Neural cell (in vitro differentiated cells): Measurements from ENCODE around the gene ANAPC5. TPM values are rescaled to one million over a fixed set of nuclear protein-coding genes. Genes with fewer than 3 reads are reported as not detected.

Experiments used
- H2AFZ ChIP-seq: fragments of 200-600, 300-800 bp; sonication (generic), shearing (Covaris generic); 2 replicates; pipeline ENCODE4 v1.6.0; 2014; ENCODE audit warnings: low read depth, mild to moderate bottlenecking, antibody characterized with exemption, low read length, moderate library complexity
- H3F3A ChIP-seq: fragments of 200-600 bp; shearing (Covaris generic); 2 replicates; pipeline ENCODE4 v1.6.1; 2016; ENCODE audit warnings: mild to moderate bottlenecking, moderate library complexity, mixed read lengths, antibody characterized with exemption, low read length; ENCODE audit not compliant: insufficient read depth, poor library complexity, severe bottlenecking
- H3K27ac ChIP-seq: fragments of 200-600, 300-800 bp; sonication (generic), shearing (Covaris generic); 2 replicates; pipeline ENCODE4 v1.5.1; 2014; ENCODE audit warnings: mild to moderate bottlenecking, low read length, moderate library complexity
- H3K27me3 ChIP-seq: fragments of 300-800, 200-600 bp; sonication (generic), shearing (Covaris generic); 2 replicates; pipeline ENCODE4 v1.6.0; 2014; ENCODE audit warnings: mild to moderate bottlenecking, low read depth, low read length, moderate library complexity; ENCODE audit not compliant: insufficient read depth
- H3K36me3 ChIP-seq: fragments of 300-800, 200-600 bp; sonication (generic), shearing (Covaris generic); 2 replicates; pipeline ENCODE4 v1.5.1; 2014; ENCODE audit warnings: mild to moderate bottlenecking, antibody characterized with exemption, low read length, moderate library complexity; ENCODE audit not compliant: insufficient read depth
- H3K4me2 ChIP-seq: fragments of 300-800, 200-600 bp; sonication (generic), shearing (Covaris generic); 2 replicates; pipeline ENCODE4 v1.6.0; 2014; ENCODE audit warnings: mild to moderate bottlenecking, low read length
- H3K4me3 ChIP-seq: fragments of 300-800, 200-600 bp; sonication (generic), shearing (Covaris generic); 2 replicates; pipeline ENCODE4 v1.5.1; 2014; ENCODE audit warnings: mild to moderate bottlenecking, low read length, moderate library complexity
- H3K79me2 ChIP-seq: fragments of 200-600 bp; shearing (Covaris generic); replicated peaks from 2 replicates; pipeline ENCODE4 v1.6.0; 2014; ENCODE audit warnings: mild to moderate bottlenecking, low read length, moderate library complexity; ENCODE audit not compliant: insufficient read depth
- H3K9ac ChIP-seq: fragments of 300-800, 200-600 bp; sonication (generic), shearing (Covaris generic); 2 replicates; pipeline ENCODE4 v1.6.1; 2016; ENCODE audit warnings: mild to moderate bottlenecking, low read length, mixed read lengths
- H3K9me2 ChIP-seq: fragments of 200-600 bp; shearing (Covaris generic); 2 replicates; pipeline ENCODE4 v1.6.1; 2016; ENCODE audit warnings: mild to moderate bottlenecking, low read length, mixed read lengths; ENCODE audit not compliant: insufficient read depth
- H3K9me3 ChIP-seq: fragments of 200-600, 300-800 bp; sonication (generic), shearing (Covaris generic); 2 replicates; pipeline ENCODE4 v1.6.1; 2016; ENCODE audit warnings: mild to moderate bottlenecking, mixed run types, low read length, moderate library complexity, mixed read lengths
- H4K20me1 ChIP-seq: fragments of 200-600 bp; shearing (Covaris generic); 2 replicates; pipeline ENCODE4 v1.6.1; 2016; ENCODE audit warnings: mild to moderate bottlenecking, mixed run types; ENCODE audit not compliant: insufficient read depth
- CTCF ChIP-seq: fragments of 450-650 bp; IDR thresholded peaks from 2 replicates; pipeline ENCODE4 v1.5.1; 2014; ENCODE audit warnings: antibody characterized with exemption, mild to moderate bottlenecking, moderate library complexity; ENCODE audit not compliant: poor library complexity, severe bottlenecking
- EP300 ChIP-seq: fragments of 450-650 bp; conservative IDR thresholded peaks from 2 replicates; pipeline ENCODE4 v1.6.1; 2014; ENCODE audit warnings: antibody characterized with exemption, mild to moderate bottlenecking, moderate library complexity; ENCODE audit not compliant: poor library complexity, severe bottlenecking
- EZH2 ChIP-seq: fragments of 200-600, 300-800 bp; shearing (Covaris generic), sonication (generic); IDR thresholded peaks from 2 replicates; pipeline ENCODE4 v1.6.1; 2014; ENCODE audit warnings: antibody characterized with exemption, low read length, borderline replicate concordance, mild to moderate bottlenecking; ENCODE audit not compliant: insufficient read depth, poor library complexity, severe bottlenecking
- MXI1 ChIP-seq: fragments of 450-650 bp; conservative IDR thresholded peaks from 2 replicates; pipeline ENCODE4 v1.6.1; 2014; ENCODE audit warnings: antibody characterized with exemption, mild to moderate bottlenecking; ENCODE audit not compliant: poor library complexity, severe bottlenecking
- POLR2AphosphoS5 ChIP-seq: IDR thresholded peaks from 2 replicates; pipeline ENCODE4 v1.6.1; 2012
- RAD21 ChIP-seq: fragments of 450-650 bp; conservative IDR thresholded peaks from 2 replicates; pipeline ENCODE4 v1.6.1; 2014; ENCODE audit warnings: antibody characterized with exemption, mild to moderate bottlenecking, moderate library complexity
- REST ChIP-seq: IDR thresholded peaks from 2 replicates; pipeline ENCODE4 v1.6.1; 2012; ENCODE audit warnings: borderline replicate concordance
- SMC3 ChIP-seq: fragments of 450-650 bp; conservative IDR thresholded peaks from 2 replicates; pipeline ENCODE4 v1.6.1; 2014; ENCODE audit warnings: antibody characterized with exemption, mild to moderate bottlenecking, moderate library complexity; ENCODE audit not compliant: poor library complexity
- TAF1 ChIP-seq: IDR thresholded peaks from 2 replicates; pipeline ENCODE4 v1.6.1; 2012; ENCODE audit warnings: low read depth
- polyA plus RNA-seq: library from polyadenylated mRNA; depleted of rRNA; stranded (reverse); fragments of >200 nt; gene quantifications from 2 replicates; pipeline ENCODE4 v1.2.3, GENCODE V29; 2014

ANAPC5 gene
- polyA plus RNA-seq, 1 donor from 2014 or later, result 272 TPM

- Histone ChIP-seq H4K20me1 (no peaks in the 10 kb centered on the region), H3K9me2 (no peaks in the 10 kb centered on the region), H3F3A (no peaks in the 10 kb centered on the region), H3K79me2 (no peaks in the 10 kb centered on the region), H3K4me2 (no peak overlapping the region), H3K36me3 (no peaks in the 10 kb centered on the region), H3K4me3 (no peak overlapping the region), H2AFZ (no peak overlapping the region), H3K27ac (no peak overlapping the region), H3K9ac (no peak overlapping the region), H3K9me3 (no peaks in the 10 kb centered on the region), H3K27me3 (no peaks in the 10 kb centered on the region)
- no peak for TF ChIP-seq SMC3
- TF ChIP-seq REST, result no peak
- TF ChIP-seq POLR2AphosphoS5, result no peak
- TF ChIP-seq RAD21, result no peak
- no peak for TF ChIP-seq EP300
- no peak for TF ChIP-seq CTCF
- TF ChIP-seq EZH2, result no peak
- TF ChIP-seq MXI1, result no peak
- no peak for TF ChIP-seq TAF1
Measured at GRCh38 chr12:121357331-121357730, 5.1 kb upstream of the ANAPC5 start.

GRCh38 chr12:121356657-121357056 is 4.4 kb upstream of the ANAPC5 start:
- Histone ChIP-seq H3K4me2 (no peak overlapping the region), H3K79me2 (no peaks in the 10 kb centered on the region), H3K27me3 (no peaks in the 10 kb centered on the region), H2AFZ (no peak overlapping the region), H3F3A (no peaks in the 10 kb centered on the region), H4K20me1 (no peaks in the 10 kb centered on the region), H3K9ac (no peak overlapping the region), H3K36me3 (no peaks in the 10 kb centered on the region), H3K9me2 (no peaks in the 10 kb centered on the region), H3K27ac (no peak overlapping the region), H3K9me3 (no peaks in the 10 kb centered on the region), H3K4me3 (no peak overlapping the region)
- TF ChIP-seq EP300 (no peak), EZH2 (no peak), MXI1 (no peak), SMC3 (no peak), TAF1 (no peak), CTCF (no peak), REST (no peak), RAD21 (no peak), POLR2AphosphoS5 (no peak)
